Endothelial cell of umbilical vein (primary cell): Measurements from ENCODE around the gene COL20A1. TPM values are rescaled to one million over a fixed set of nuclear protein-coding genes. Genes with fewer than 3 reads are reported as not detected.

Experiments
- BruUV-seq: library from RNA; stranded (reverse); fragments of 400-500 nt; replicated peaks from 2 replicates; lab custom pipeline; 2021; lab: Mats Ljungman, UMichigan
- CTCF ChIA-PET: fragments of 300-600, 350-600 bp; sonication (Branson Sonifier 250); formaldehyde crosslinking; loops from one replicate; lab custom pipeline; 2021; ENCODE audit warnings: antibody characterized with exemption, inconsistent platforms; lab: Charles Lee
- POLR2A ChIA-PET: fragments of 300-600, 350-600 bp; sonication (Branson Sonifier 250); formaldehyde crosslinking; loops from one replicate; lab custom pipeline; 2021; ENCODE audit warnings: antibody characterized with exemption, inconsistent platforms; lab: Charles Lee
- DNase-seq: peaks from one replicate; pipeline ENCODE4 v3.0.0-alpha.2; 2011; ENCODE audit warnings: low read depth, low spot score
- FAIRE-seq: peaks from 2 replicates; lab custom pipeline; 2011; peaks lifted over from hg19 to GRCh38; lab: Jason Lieb, UNC
- H2AFZ ChIP-seq: 2 replicates; pipeline ENCODE4 v1.6.0; 2012; ENCODE audit warnings: low read depth, low read length, control low read depth, inconsistent platforms
- H3K27ac ChIP-seq: 2 replicates; pipeline ENCODE4 v1.5.1; 2011; ENCODE audit warnings: low read depth, mild to moderate bottlenecking, control low read depth, low read length, moderate library complexity; ENCODE audit not compliant: insufficient read depth
- H3K27me3 ChIP-seq, 2 experiments: 2 replicates each; pipeline versions ENCODE4 v1.6.0 to v1.6.1; 2011; ENCODE audit warnings: low read length in 2 of 2, mixed read lengths in 1 of 2; ENCODE audit not compliant: control insufficient read depth in 2 of 2, insufficient read depth in 2 of 2
- H3K36me3 ChIP-seq, 2 experiments: 2 replicates in 1 of 2; 3 replicates in 1 of 2; pipeline ENCODE4 v1.5.1; 2011; ENCODE audit warnings: low read length in 2 of 2, mild to moderate bottlenecking in 1 of 2, moderate library complexity in 1 of 2; ENCODE audit not compliant: control insufficient read depth in 2 of 2, insufficient read depth in 2 of 2; ENCODE audit errors: extremely low read depth in 1 of 2
- H3K4me1 ChIP-seq: 3 replicates; pipeline ENCODE4 v1.5.1; 2011; ENCODE audit warnings: mild to moderate bottlenecking, low read length; ENCODE audit not compliant: control insufficient read depth, insufficient read depth; ENCODE audit errors: extremely low read depth
- H3K4me2 ChIP-seq: 2 replicates; pipeline ENCODE4 v1.6.1; 2011; ENCODE audit warnings: low read length, control low read depth, mixed read lengths; ENCODE audit not compliant: insufficient read depth
- H3K4me3 ChIP-seq, 3 experiments: fragments of 200-600 bp in 1 of 3; sonication (generic), shearing (Covaris generic) in 1 of 3; replicated peaks in 1 of 3; 2 replicates each; pipeline ENCODE4 v1.5.1; 2011 to 2016; ENCODE audit warnings: control low read depth in 3 of 3, low read length in 3 of 3, mild to moderate bottlenecking in 2 of 3, inconsistent platforms in 1 of 3, low read depth in 1 of 3, moderate library complexity in 1 of 3; ENCODE audit not compliant: insufficient read depth in 1 of 3
- H3K79me2 ChIP-seq: 2 replicates; pipeline ENCODE4 v1.6.0; 2012; ENCODE audit warnings: low read length, inconsistent platforms; ENCODE audit not compliant: control insufficient read depth, insufficient read depth
- H3K9ac ChIP-seq: replicated peaks from 2 replicates; pipeline ENCODE3; 2011; ENCODE audit warnings: low read length, control low read depth; ENCODE audit not compliant: insufficient read depth; ENCODE audit errors: extremely low read depth
- H3K9me1 ChIP-seq: replicated peaks from 3 replicates; pipeline ENCODE4 v1.6.0; 2011; ENCODE audit warnings: mild to moderate bottlenecking, low read length; ENCODE audit not compliant: control insufficient read depth, insufficient read depth; ENCODE audit errors: extremely low read depth
- H3K9me3 ChIP-seq: replicated peaks from 2 replicates; pipeline ENCODE4 v1.5.1; 2012; ENCODE audit warnings: low read length, inconsistent platforms; ENCODE audit not compliant: control insufficient read depth, insufficient read depth
- H4K20me1 ChIP-seq: replicated peaks from 2 replicates; pipeline ENCODE3; 2011; ENCODE audit warnings: mild to moderate bottlenecking, low read length; ENCODE audit not compliant: control insufficient read depth, insufficient read depth; ENCODE audit errors: extremely low read depth
- CTCF ChIP-seq, 2 donors: IDR thresholded peaks; 1 replicate in 1 of 2; 2 replicates in 1 of 2; pipeline ENCODE4 v1.5.1; 2011; ENCODE audit warnings: low read length in 2 of 2, mild to moderate bottlenecking in 2 of 2, moderate library complexity in 2 of 2, control low read depth in 1 of 2, inconsistent platforms in 1 of 2, low read depth in 1 of 2; ENCODE audit not compliant: insufficient read depth in 1 of 2; ENCODE audit errors: extremely low read depth in 1 of 2
- EZH2 ChIP-seq: IDR thresholded peaks from 2 replicates; pipeline ENCODE4 v1.6.1; 2012; ENCODE audit warnings: borderline replicate concordance, low read depth, mild to moderate bottlenecking, moderate library complexity, low read length, inconsistent platforms; ENCODE audit not compliant: severe bottlenecking
- FOS ChIP-seq: IDR thresholded peaks from 2 replicates; pipeline ENCODE4 v1.6.1; 2011; ENCODE audit warnings: mild to moderate bottlenecking, low read length, moderate library complexity, borderline replicate concordance; ENCODE audit not compliant: insufficient read depth
- GATA2 ChIP-seq: IDR thresholded peaks from 2 replicates; pipeline ENCODE4 v1.7.0; 2011; ENCODE audit warnings: low read depth, mild to moderate bottlenecking, moderate library complexity, mixed read lengths, low read length; ENCODE audit not compliant: insufficient read length, insufficient read depth
- JUN ChIP-seq: IDR thresholded peaks from 2 replicates; pipeline ENCODE4 v1.6.1; 2011; ENCODE audit warnings: borderline replicate concordance, low read depth; ENCODE audit not compliant: insufficient read length, insufficient read depth
- MAX ChIP-seq: IDR thresholded peaks from 2 replicates; pipeline ENCODE4 v1.6.1; 2011; ENCODE audit not compliant: insufficient read depth, insufficient read length
- MYC ChIP-seq: IDR thresholded peaks from one replicate; pipeline ENCODE4 v1.6.1; 2011; ENCODE audit warnings: mild to moderate bottlenecking, low read depth, low read length
- POLR2A ChIP-seq: IDR thresholded peaks from 2 replicates; pipeline ENCODE4 v1.6.1; 2012; ENCODE audit warnings: low read depth, mild to moderate bottlenecking, control low read depth, low read length
- POLR2AphosphoS5 ChIP-seq: IDR thresholded peaks from 2 replicates; pipeline ENCODE4 v1.6.1; 2012; ENCODE audit warnings: low read depth, mild to moderate bottlenecking, control low read depth, low read length, moderate library complexity; ENCODE audit not compliant: insufficient read depth
- dilution Hi-C: fragments of 300-500 bp; cut with MboI; formaldehyde crosslinking; loops from one replicate; pipeline ENCODE4 v1.15.0; 2019; ENCODE audit warnings: low sequenced_read_pairs; ENCODE audit not compliant: extremely low pct_ligation_motif_present
- intact Hi-C: fragments of 100-400 bp; cut with micrococcal nuclease; formaldehyde crosslinking; loops from one replicate; pipeline ENCODE4 v1.10.0; 2022
- polyA plus RNA-seq, 4 experiments: library from polyadenylated mRNA; depleted of rRNA in 3 of 4; stranded (reverse) in 3 of 4; unstranded in 1 of 4; fragments of >200 nt; gene quantifications; 2 replicates each; pipeline versions ENCODE4 v1.2.1 to v1.2.3, GENCODE V29; 2011 to 2012; ENCODE audit warnings: missing spikeins in 1 of 4
- total RNA-seq: library from RNA; stranded (reverse); gene quantifications from 2 replicates; pipeline ENCODE4 v1.2.3, GENCODE V29; 2021

COL20A1 gene
- total and polyA plus RNA-seq, 2 donors (not counting 3 experiments of a cell fraction or from before 2014, with no cell fraction given) = not detected

GRCh38 chr20:63352811-63353221, 59.8 kb downstream of the COL20A1 start:
- ChIA-PET POLR2A (no interaction called here), CTCF (no interaction called here)
- intact Hi-C loops = no loop called here
- dilution Hi-C loops = no loop called here
- no peak for DNase-seq
- Histone ChIP-seq H3K9ac (no peak overlapping the region), H3K4me3 (no peak overlapping the region), H3K4me1 (no peaks in the 10 kb centered on the region), H4K20me1 (no peaks in the 10 kb centered on the region), H3K79me2 (no peaks in the 10 kb centered on the region), H3K4me2 (no peak overlapping the region), H3K36me3 (no peaks in the 10 kb centered on the region), H3K9me1 (no peaks in the 10 kb centered on the region), H2AFZ (no peak overlapping the region), H3K9me3 (no peaks in the 10 kb centered on the region), H3K27ac (no peak overlapping the region), H3K27me3 (no peaks in the 10 kb centered on the region)
- no peak for TF ChIP-seq FOS
- no peak for TF ChIP-seq CTCF (IDR thresholded peaks at IDR 0.05; ENCODE audit: extremely low read depth in 1 of 2, insufficient read depth in 1 of 2, low read depth in 1 of 2, low read length in 2 of 2)
- no peak for TF ChIP-seq POLR2AphosphoS5
- TF ChIP-seq JUN = no peak
- no peak for TF ChIP-seq MAX
- no peak for TF ChIP-seq POLR2A
- TF ChIP-seq MYC = no peak
- TF ChIP-seq EZH2 = no peak
- TF ChIP-seq GATA2 = no peak
- no TSS peak for BruUV-seq
- no peak for FAIRE-seq
